GM19395 (cell line): ENCODE results near the gene CDC45.

Experiments
- ATAC-seq: cut with Tn5 transposase; IDR thresholded peaks from one replicate; pipeline ENCODE4 v1.9.1; 2021; ENCODE audit warnings: mild to moderate bottlenecking, moderate library complexity; ENCODE audit not compliant: unreplicated experiment

CDC45 gene

DNA sequence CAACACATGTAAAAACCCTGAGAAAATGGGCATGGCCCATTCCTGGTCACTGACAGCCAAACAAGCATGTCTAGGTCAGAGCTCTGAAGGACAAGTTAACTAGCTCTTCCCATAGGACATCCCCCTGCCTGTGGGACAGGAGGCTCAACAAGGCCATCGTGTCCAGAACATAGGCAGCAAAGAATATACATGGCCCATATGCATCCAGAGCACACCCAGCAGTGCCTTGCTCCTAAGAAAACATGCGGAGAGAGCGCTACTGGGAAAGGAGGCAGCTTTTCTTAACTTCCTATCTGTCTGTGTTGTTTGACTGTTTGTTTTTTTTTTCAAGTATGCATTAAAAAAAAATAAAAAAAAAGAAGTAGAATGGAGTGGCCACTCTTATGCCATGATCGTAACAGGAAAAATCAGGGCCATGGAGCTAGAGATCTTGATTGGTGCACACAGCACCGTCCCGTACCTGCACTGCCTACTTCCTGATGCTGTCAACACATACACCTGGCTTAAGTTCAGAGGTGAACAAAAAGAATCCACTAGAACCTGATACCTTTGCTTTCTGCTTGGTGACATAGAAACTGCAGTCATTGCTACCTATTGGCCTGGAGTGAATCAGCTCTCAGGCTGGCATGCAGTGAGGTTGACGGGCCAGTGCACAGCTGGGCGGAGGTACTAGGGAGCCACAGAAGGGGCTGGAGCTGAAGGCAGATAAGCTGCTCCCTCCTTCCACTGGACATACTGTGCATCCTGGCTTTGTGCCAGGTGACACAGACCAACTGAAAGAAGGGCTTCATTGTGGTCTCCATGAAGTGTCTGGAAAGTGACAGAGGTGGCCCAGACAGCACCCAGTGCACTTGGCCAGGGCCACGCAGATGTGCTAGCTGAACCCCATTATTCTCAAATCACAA is 12.6 kb upstream of the CDC45 start:
- no peak for ATAC-seq

GRCh38 chr22:19467912-19468311 is 11.8 kb upstream of the CDC45 start:
- ATAC-seq: no peak

GRCh38 chr22:19469421-19469820 is 10.3 kb upstream of the CDC45 start:
- no peak for ATAC-seq

GRCh38 chr22:19470010-19470409 is 9.7 kb upstream of the CDC45 start:
- ATAC-seq: no peak

GRCh38 chr22:19471572-19471971 is 8.1 kb upstream of the CDC45 start:
- no peak for ATAC-seq

DNA sequence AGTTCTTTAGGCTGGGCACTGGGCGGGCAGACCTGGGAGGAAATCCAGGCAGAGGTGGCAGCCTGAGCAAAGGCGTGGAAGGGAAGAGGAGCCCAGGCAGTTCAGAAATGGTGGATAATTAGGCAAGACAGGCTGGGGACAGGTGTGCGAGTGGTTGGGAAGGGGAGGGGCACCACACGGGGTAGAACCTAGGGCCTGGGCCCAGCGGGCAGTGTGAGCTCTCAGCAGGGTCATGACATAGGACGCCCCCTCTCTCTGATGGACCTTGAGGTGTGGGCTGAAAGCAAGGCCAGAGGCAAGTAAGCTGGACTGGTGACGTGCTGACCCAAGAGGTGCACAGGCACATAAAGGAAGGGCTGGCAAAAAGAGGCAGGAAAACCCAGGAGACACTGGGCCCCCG is 7.5 kb upstream of the CDC45 start:
- ATAC-seq: no peak

DNA sequence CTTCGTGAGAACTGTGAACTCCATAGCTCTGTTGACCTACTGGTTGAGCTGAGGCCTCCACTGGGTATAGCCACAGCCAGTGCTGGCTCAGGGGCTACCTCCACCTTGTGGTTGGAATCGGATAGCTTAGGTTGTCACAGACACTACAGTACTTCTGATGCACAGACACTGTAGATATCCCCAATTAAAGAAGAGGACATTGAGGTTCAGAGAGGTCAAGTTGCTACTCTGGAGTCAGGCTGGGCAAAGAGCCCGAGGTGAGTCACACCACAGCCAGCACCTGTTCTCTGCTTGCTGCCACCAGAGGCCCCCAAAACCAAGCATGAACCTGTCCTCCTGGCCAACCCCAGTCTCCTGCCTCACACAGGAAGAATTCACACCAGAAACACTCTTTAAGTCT is 6.1 kb upstream of the CDC45 start:
- ATAC-seq: no peak

- no peak for ATAC-seq
These were observed 3.7 kb upstream of the CDC45 start for GRCh38 chr22:19476023-19476422.

DNA sequence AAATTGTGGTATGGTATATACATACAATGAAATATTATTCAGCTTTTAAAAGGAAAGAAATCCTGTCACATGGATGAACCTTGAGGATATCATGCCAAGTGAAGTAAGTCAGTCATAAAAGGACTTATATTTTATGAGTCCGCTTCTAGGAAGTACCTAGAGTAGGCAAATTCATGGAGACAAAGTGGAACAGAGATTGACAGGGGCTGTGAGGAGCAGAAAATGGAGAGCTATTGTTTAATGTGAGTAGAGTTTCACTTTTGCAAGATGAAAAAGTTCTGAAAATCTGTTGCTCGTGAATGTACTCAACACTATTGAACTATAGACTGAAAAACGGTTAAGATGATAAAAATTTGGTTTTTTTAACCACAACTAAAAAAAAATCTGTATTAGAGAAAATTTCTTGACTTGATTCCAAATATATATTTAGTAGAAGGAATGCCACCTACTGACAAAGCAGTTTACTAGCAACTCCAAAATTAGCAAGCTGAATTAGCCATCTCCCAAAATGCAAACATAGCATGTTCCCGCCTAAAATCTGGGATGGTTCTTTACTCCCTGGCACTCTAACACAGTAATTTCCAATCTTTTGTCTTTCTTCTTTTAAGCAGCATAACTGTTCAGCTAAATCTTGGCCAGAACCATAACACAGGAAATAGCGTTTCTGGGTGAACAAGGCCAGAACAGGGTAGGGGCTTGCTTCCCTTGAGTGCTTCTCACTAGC is 2.2 kb upstream of the CDC45 start:
- no peak for ATAC-seq

DNA sequence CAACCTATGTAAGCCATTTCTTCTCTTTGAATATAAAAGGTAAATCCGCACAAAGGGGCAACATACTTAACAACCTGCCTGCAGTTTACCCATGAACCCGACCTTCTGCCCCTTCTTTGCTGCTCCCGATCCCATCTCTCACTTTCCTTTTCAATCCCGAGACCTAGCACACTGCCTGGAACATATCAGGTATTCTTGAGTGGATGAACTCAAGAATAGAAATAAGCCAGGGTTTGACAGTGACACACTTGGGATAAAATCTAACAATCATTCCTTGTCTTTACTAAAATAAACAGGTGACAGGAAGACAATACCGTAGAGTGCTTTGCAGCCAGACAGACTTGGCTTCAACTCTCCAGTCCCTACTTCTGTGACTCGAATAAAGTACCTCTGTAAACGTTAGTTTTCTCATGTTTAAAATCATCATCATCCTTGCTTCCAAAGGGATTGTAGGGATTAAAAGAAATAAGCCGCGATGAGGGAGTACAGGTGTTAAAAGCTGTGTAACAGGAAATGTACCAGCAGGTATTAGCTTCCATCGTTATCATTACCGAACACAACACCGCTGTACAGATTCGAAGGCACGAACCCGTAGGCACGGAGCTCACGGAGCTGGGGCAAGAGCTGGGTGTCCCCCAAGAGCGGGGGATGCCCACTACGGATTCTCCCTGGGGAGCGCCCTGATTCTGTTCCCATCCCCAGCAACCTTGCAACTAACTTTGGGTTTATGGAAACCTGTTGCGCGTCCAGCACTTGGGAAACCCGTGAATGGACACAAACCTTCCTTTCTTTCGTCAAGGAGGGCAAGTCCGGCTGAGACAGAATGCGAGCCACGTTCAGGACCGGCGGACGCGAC is 1.4 kb upstream of the CDC45 start:
- ATAC-seq: no peak

GRCh38 chr22:19478901-19479354 is 792 bp upstream of the CDC45 start, which contains the start of gene UFD1:
Gene UFD1 (minus strand): TSS chr22:19479193. CDS start chr22:19479085, 108 bp downstream.
- ATAC-seq: peak; percentile 54

DNA sequence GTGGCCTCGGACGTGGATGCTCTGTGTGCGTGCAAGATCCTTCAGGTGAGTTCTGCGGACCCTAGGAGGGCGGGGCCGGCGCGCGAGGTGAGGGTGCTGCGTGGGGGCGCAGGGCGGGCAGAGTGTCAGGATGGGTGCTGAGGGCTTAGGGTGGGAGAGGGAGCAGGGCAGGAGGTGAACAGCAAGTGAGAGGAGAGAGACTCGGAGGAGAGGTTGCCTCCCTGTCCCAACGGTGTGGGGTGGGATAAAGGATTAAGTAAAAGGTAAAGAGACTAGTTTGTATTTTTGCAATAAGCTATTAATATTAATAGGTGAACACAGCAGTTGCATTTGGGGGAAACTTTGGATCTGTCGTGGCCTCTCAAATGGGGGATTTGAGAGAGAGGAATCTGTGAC is 451 bp downstream of the CDC45 start:
- ATAC-seq: no peak

- ATAC-seq: no peak
These were observed 1.1 kb downstream of the CDC45 start for GRCh38 chr22:19480789-19481188.

DNA sequence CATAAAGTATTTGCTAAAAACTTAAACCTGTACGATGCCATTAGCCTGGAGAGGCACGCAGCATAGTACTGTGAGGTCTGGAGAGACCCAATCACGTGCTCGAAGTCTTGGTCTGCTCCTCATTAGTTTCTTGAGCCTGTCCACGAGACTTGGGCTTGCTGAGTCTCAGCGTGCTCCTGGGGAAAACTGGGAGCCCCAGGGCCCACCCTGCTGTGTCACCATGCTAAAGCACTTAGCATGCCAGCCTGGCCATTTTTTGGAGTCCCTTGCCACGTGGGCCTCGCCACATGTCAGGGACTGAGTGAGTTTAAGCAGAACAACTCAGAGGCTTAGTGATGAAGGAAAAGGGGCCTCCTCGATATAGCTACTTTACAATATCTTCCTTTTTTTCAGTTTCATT is 2.6 kb downstream of the CDC45 start:
- no peak for ATAC-seq

GRCh38 chr22:19483481-19484244 is 3.9 kb downstream of the CDC45 start:
- ATAC-seq: no peak

GRCh38 chr22:19488285-19488684 is 8.6 kb downstream of the CDC45 start:
- no peak for ATAC-seq

DNA sequence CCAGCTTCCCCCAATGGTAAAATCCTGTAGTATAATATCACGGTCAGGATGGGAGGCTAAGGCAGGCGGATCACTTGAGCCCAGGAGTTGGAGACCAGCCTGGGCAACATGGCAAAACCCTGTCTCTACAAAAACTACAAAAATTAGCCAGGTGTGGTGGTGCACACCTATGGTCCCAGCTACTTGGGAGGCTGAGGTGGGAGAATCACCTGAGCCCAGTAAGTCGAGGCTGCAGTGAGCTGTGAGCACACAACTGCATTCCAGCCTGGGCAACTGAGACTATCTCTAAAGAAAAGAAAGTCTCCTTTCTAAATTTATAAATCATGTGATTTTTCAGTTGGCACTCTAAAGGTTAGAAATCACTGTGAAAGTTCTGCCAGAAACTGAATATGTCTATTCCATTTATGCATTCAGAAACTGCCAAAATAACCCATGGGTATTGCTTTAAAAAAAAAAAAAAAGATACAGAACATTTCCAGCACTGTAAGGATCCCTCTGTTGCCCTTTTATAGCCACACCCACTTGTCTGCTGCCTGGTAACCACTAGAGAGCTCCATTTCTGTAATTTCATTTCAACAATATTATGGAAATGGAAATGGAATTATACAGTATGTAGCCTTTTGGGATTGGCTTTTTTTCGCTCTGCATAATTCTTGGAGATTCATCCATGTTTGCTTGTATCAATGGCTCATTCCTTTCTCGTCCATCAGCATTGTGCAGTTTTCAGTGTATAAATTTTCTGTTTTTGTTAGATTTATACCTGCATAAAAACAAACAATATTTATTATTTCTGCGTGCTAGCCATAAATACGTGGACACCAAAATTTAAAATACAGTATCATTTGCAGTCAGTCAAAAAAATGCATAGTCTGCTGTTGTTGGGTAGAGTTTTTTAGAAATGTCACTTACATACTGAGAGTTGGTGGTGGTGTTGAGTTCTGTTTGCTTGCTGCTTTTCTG is 9.4 kb downstream of the CDC45 start:
- no peak for ATAC-seq

DNA sequence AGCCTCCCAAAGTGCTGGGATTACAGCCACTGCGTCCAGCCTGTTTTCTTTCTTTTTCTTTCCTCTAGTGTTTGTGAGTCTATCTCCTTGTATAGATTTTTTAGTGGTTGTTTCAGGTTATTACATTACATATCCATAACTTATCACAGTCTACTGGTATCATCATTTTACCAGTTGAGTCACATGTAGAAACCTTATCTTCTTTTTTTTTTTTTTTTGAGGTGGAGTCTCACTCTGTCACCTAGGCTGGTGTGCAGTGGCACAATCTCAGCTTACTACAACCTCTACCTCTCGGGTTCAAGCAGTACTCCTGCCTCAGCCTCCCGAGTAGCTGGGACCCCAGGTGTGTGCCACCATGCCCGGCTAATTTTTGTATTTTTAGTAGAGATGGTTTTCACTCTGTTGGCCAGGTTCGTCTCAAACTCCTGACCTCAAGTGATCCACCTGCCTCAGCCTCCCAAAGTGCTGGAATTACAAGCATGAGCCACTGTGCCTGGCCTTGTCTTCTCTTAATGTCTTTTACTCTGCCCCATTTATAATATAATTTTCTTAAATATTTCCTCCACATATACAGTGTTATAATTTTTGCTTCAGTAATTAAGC is 11.0 kb downstream of the CDC45 start:
- ATAC-seq: no peak
